Right atrium auricular region (tissue), 2 donors: ENCODE data around the gene P2RX2. TPM values are rescaled to one million over a fixed set of nuclear protein-coding genes. Genes with fewer than 3 reads are reported as not detected.

ENCODE experiments used
- DNase-seq: peaks from one replicate; pipeline ENCODE4 v3.0.0-alpha.2; 2019; ENCODE audit warnings: low spot score
- H3K27ac ChIP-seq, 2 donors: fragments of 200-600 bp; sonication (generic); 1 replicate in 1 of 2; 2 replicates in 1 of 2; pipeline ENCODE4 v1.5.1; 2016 to 2019
- H3K27me3 ChIP-seq, 2 donors: fragments of 200-600 bp; sonication (generic); one replicate each; pipeline versions ENCODE4 v1.5.1 to v1.6.0; 2017 to 2019
- H3K36me3 ChIP-seq: fragments of 200-600 bp; sonication (generic); one replicate; pipeline ENCODE4 v1.5.1; 2016
- H3K4me1 ChIP-seq, 2 donors: fragments of 200-600 bp; sonication (generic); one replicate each; pipeline versions ENCODE4 v1.5.1 to v1.6.0; 2017 to 2019
- H3K4me3 ChIP-seq, 2 donors: fragments of 200-600 bp; sonication (generic); 1 replicate in 1 of 2; 2 replicates in 1 of 2; pipeline ENCODE4 v1.5.1; 2017 to 2019; ENCODE audit warnings: mild to moderate bottlenecking in 1 of 2, moderate library complexity in 1 of 2
- H3K9me3 ChIP-seq, 2 donors: fragments of 200-600 bp; sonication (generic); one replicate each; pipeline ENCODE4 v1.5.1; 2019
- CTCF ChIP-seq, 2 donors: fragments of 200-600 bp; sonication (generic); IDR thresholded peaks; one replicate each; pipeline ENCODE4 v1.5.1; 2019; ENCODE audit warnings: antibody characterized with exemption in 2 of 2
- total RNA-seq, 2 donors: library from RNA; depleted of rRNA; stranded (reverse); fragments of >200 nt; gene quantifications; one replicate each; pipeline ENCODE4 v1.1.0, GENCODE V29; 2016

The P2RX2 gene
- total RNA-seq, 2 donors from 2014 or later = not detected

- no peak for TF ChIP-seq CTCF (IDR thresholded peaks at IDR 0.05)
- no peaks in the 10 kb centered on the region for H3K4me1 ChIP-seq
- no peak overlapping the region for H3K4me3 ChIP-seq
- peaks cover 44% of the 10 kb centered on the region for H3K36me3 ChIP-seq
- H3K27ac ChIP-seq = no peak overlapping the region
- no peaks in the 10 kb centered on the region for H3K27me3 ChIP-seq
- H3K9me3 ChIP-seq = no peaks in the 10 kb centered on the region
- no peak for DNase-seq
Measured at GRCh38 chr12:132640936-132641335, 22.4 kb downstream of the P2RX2 start.

GRCh38 chr12:132641811-132642650, 23.5 kb downstream of the P2RX2 start:
- H3K4me3 ChIP-seq = no peak overlapping the region
- H3K36me3 ChIP-seq = peaks cover 40% of the 10 kb centered on the region
- DNase-seq = no peak
- no peaks in the 10 kb centered on the region for H3K9me3 ChIP-seq
- no peaks in the 10 kb centered on the region for H3K27me3 ChIP-seq
- no peaks in the 10 kb centered on the region for H3K4me1 ChIP-seq
- TF ChIP-seq CTCF (IDR thresholded peaks at IDR 0.05) = no peak
- no peak overlapping the region for H3K27ac ChIP-seq

GRCh38 chr12:132642846-132643835, 24.6 kb downstream of the P2RX2 start:
- Histone ChIP-seq H3K36me3 (peaks cover 29% of the 10 kb centered on the region), H3K4me1 (no peaks in the 10 kb centered on the region), H3K27me3 (no peaks in the 10 kb centered on the region), H3K27ac (no peak overlapping the region), H3K9me3 (no peaks in the 10 kb centered on the region), H3K4me3 (no peak overlapping the region)
- no peak for TF ChIP-seq CTCF (IDR thresholded peaks at IDR 0.05)
- no peak for DNase-seq

GRCh38 chr12:132646850-132647249, 28.3 kb downstream of the P2RX2 start:
- H3K36me3 ChIP-seq = peaks cover 37% of the 10 kb centered on the region
- H3K27ac ChIP-seq = no peak overlapping the region
- H3K9me3 ChIP-seq = no peaks in the 10 kb centered on the region
- H3K4me1 ChIP-seq = no peaks in the 10 kb centered on the region
- DNase-seq = no peak
- TF ChIP-seq CTCF (IDR thresholded peaks at IDR 0.05) = no peak
- no peaks in the 10 kb centered on the region for H3K27me3 ChIP-seq
- no peak overlapping the region for H3K4me3 ChIP-seq

- Histone ChIP-seq H3K27me3 (no peaks in the 10 kb centered on the region), H3K36me3 (peaks cover 27% of the 10 kb centered on the region), H3K4me3 (no peak overlapping the region), H3K9me3 (no peaks in the 10 kb centered on the region), H3K27ac (no peak overlapping the region), H3K4me1 (no peaks in the 10 kb centered on the region)
- DNase-seq = no peak
- TF ChIP-seq CTCF (IDR thresholded peaks at IDR 0.05) = no peak
Measured at GRCh38 chr12:132647858-132648257, 29.3 kb downstream of the P2RX2 start.
